Measurements from ENCODE around the gene RFPL3. TPM values are rescaled to one million over a fixed set of nuclear protein-coding genes. Genes with fewer than 3 reads are reported as not detected.

The RFPL3 gene
- total and polyA plus RNA-seq, 2 donors (not counting 3 experiments of a cell fraction or from before 2014, with no cell fraction given) = not detected

DNA sequence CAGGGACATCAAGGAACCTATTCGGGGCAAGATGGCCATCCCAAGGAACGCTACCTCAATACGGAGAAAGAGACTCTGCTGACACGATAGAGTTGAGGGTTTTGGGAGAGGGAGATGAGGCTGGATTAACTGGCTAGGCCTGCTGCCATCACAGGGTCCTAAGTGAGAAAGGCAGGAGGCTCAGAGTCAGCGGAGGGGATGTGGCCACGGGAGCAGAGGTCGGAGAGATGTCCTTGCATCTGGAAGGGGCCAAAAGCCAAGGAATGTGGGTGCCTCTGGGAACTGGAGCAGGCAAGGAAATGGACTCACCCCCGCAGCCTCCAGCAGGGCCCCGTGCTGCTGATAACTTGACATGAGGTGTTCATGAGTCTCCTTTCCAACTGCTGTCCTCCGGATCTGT is 31.0 kb upstream of the RFPL3 start:
- Histone ChIP-seq H3K9ac (replicated peaks; ENCODE audit: extremely low read depth, insufficient read depth, low read length) (no peak overlapping the region), H3K9me3 (replicated peaks; ENCODE audit: control insufficient read depth, insufficient read depth, low read length) (no peaks in the 10 kb centered on the region), H3K27me3 (ENCODE audit: control insufficient read depth in 2 of 2, insufficient read depth in 2 of 2, low read length in 2 of 2) (no peaks in the 10 kb centered on the region), H3K4me3 (replicated peaks in 1 of 3; ENCODE audit: insufficient read depth in 1 of 3, low read depth in 1 of 3, low read length in 3 of 3) (no peak overlapping the region), H3K27ac (ENCODE audit: insufficient read depth, low read depth, low read length) (peak overlapping the region; percentile 6), H2AFZ (ENCODE audit: low read depth, low read length) (no peak overlapping the region), H3K4me1 (ENCODE audit: control insufficient read depth, extremely low read depth, insufficient read depth, low read length) (peaks cover 19% of the 10 kb centered on the region), H3K36me3 (ENCODE audit: control insufficient read depth in 2 of 2, extremely low read depth in 1 of 2, insufficient read depth in 2 of 2, low read length in 2 of 2) (no peaks in the 10 kb centered on the region), H3K79me2 (ENCODE audit: control insufficient read depth, insufficient read depth, low read length) (no peaks in the 10 kb centered on the region), H3K9me1 (replicated peaks; ENCODE audit: control insufficient read depth, extremely low read depth, insufficient read depth, low read length) (no peaks in the 10 kb centered on the region), H4K20me1 (replicated peaks; ENCODE audit: control insufficient read depth, extremely low read depth, insufficient read depth, low read length) (no peaks in the 10 kb centered on the region), H3K4me2 (ENCODE audit: insufficient read depth, low read length) (no peak overlapping the region)
- BruUV-seq (replicated peaks) = no TSS peak
- DNase-seq (ENCODE audit: low read depth, low spot score) (no peak), FAIRE-seq (peak; percentile 57)
- TF ChIP-seq, protein P1, sequence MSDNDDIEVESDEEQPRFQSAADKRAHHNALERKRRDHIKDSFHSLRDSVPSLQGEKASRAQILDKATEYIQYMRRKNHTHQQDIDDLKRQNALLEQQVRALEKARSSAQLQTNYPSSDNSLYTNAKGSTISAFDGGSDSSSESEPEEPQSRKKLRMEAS (IDR thresholded peaks at IDR 0.05; ENCODE audit: insufficient read depth, insufficient read length) = no peak
- no peak for TF ChIP-seq FOS (IDR thresholded peaks at IDR 0.05; ENCODE audit: borderline replicate concordance, insufficient read depth, low read length)
- no peak for TF ChIP-seq EZH2 (IDR thresholded peaks at IDR 0.05; ENCODE audit: borderline replicate concordance, low read depth, low read length, severe bottlenecking)
- no peak for TF ChIP-seq JUN (IDR thresholded peaks at IDR 0.05; ENCODE audit: borderline replicate concordance, insufficient read depth, insufficient read length, low read depth)
- TF ChIP-seq, protein P2, sequence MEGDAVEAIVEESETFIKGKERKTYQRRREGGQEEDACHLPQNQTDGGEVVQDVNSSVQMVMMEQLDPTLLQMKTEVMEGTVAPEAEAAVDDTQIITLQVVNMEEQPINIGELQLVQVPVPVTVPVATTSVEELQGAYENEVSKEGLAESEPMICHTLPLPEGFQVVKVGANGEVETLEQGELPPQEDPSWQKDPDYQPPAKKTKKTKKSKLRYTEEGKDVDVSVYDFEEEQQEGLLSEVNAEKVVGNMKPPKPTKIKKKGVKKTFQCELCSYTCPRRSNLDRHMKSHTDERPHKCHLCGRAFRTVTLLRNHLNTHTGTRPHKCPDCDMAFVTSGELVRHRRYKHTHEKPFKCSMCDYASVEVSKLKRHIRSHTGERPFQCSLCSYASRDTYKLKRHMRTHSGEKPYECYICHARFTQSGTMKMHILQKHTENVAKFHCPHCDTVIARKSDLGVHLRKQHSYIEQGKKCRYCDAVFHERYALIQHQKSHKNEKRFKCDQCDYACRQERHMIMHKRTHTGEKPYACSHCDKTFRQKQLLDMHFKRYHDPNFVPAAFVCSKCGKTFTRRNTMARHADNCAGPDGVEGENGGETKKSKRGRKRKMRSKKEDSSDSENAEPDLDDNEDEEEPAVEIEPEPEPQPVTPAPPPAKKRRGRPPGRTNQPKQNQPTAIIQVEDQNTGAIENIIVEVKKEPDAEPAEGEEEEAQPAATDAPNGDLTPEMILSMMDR (IDR thresholded peaks at IDR 0.05; ENCODE audit: extremely low read depth in 1 of 2, insufficient read depth in 1 of 2, low read depth in 1 of 2, low read length in 2 of 2) = no peak
- no peak for TF ChIP-seq POLR2AphosphoS5 (IDR thresholded peaks at IDR 0.05; ENCODE audit: insufficient read depth, low read depth, low read length)
- POLR2A ChIA-PET = no interaction called here
- CTCF ChIA-PET = no interaction called here
- intact Hi-C loops (cut with micrococcal nuclease) = no loop called here
- dilution Hi-C loops (cut with MboI; ENCODE audit: extremely low pct_ligation_motif_present, low sequenced_read_pairs) = no loop called here

Measured in endothelial cell of umbilical vein (primary cell).